Thoracic aorta (tissue), 2 donors: ENCODE results near the gene SSBP3. TPM values are rescaled to one million over a fixed set of nuclear protein-coding genes. Genes with fewer than 3 reads are reported as not detected.

Source experiments
- ATAC-seq: fragments of 150-250 bp; one replicate; pipeline ENCODE4 v1.8.0; 2017; ENCODE audit warnings: low read depth; ENCODE audit not compliant: insufficient number of reproducible peaks, low FRiP score
- DNase-seq: peaks from one replicate; pipeline ENCODE4 v3.0.0-alpha.2; 2020; ENCODE audit warnings: low spot score
- H3K27ac ChIP-seq, 2 donors: fragments of 200-600 bp; sonication (generic); 1 replicate in 1 of 2; 2 replicates in 1 of 2; pipeline ENCODE4 v1.5.1; 2016; ENCODE audit warnings: mild to moderate bottlenecking in 2 of 2, moderate library complexity in 2 of 2
- H3K27me3 ChIP-seq: fragments of 200-600 bp; sonication (generic); replicated peaks from 2 replicates; pipeline ENCODE4 v1.6.0; 2016; ENCODE audit warnings: mild to moderate bottlenecking; ENCODE audit not compliant: insufficient read depth
- H3K36me3 ChIP-seq: fragments of 200-600 bp; sonication (generic); one replicate; pipeline ENCODE4 v1.5.1; 2016
- H3K4me1 ChIP-seq, 2 donors: fragments of 200-600 bp; sonication (generic); 1 replicate in 1 of 2; 2 replicates in 1 of 2; pipeline versions ENCODE4 v1.5.1 to v1.6.0; 2016; ENCODE audit warnings: low read depth in 2 of 2, mild to moderate bottlenecking in 1 of 2; ENCODE audit not compliant: control insufficient read depth in 1 of 2
- H3K4me3 ChIP-seq: fragments of 200-600 bp; sonication (generic); 2 replicates; pipeline ENCODE4 v1.5.1; 2016; ENCODE audit warnings: mild to moderate bottlenecking
- H3K9me3 ChIP-seq: fragments of 200-600 bp; sonication (generic); 2 replicates; pipeline ENCODE4 v1.5.1; 2016
- CTCF ChIP-seq: fragments of 200-600 bp; sonication (generic); IDR thresholded peaks from one replicate; pipeline ENCODE4 v1.5.1; 2019; ENCODE audit warnings: antibody characterized with exemption
- total RNA-seq, 2 donors: library from RNA; depleted of rRNA; stranded (reverse); fragments of >200 nt; gene quantifications; one replicate each; pipeline versions ENCODE4 v1.1.0 to v1.2.3, GENCODE V29; 2016

SSBP3 gene
- total RNA-seq, 2 donors from 2014 or later, result 33.4 to 87.1 TPM

DNA sequence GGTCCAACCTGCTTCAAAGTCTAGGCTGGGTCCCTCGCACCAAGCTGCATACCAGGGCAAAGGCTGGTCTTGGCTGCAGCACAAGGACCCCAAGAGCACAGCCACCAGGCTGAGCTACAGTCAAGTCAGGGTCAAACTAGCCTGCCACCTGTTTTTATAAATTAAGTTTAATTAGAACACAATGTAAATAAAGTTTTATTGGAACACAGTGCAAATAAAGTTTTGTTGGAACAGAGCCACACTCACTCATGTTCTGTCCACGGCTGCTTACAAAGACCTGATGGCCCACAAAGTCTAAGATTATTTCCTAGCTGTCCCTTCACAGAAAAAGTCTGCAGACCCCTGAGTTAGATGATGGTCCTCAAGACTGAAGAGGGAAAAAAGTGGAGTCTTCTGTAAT, 140.0 kb downstream of the SSBP3 start:
- DNase-seq (no peak), ATAC-seq (no peak)
- Histone ChIP-seq H3K27me3 (no peaks in the 10 kb centered on the region), H3K4me3 (no peak overlapping the region), H3K27ac (no peak overlapping the region), H3K9me3 (no peaks in the 10 kb centered on the region), H3K36me3 (no peaks in the 10 kb centered on the region), H3K4me1 (peaks cover 0 to 19% of the 10 kb centered on the region in 2 donors)
- no peak for TF ChIP-seq CTCF

- no peaks in the 10 kb centered on the region for H3K27me3 ChIP-seq
- no peak overlapping the region for H3K4me3 ChIP-seq
- H3K27ac ChIP-seq, result no peak overlapping the region
- H3K9me3 ChIP-seq, result no peaks in the 10 kb centered on the region
- H3K36me3 ChIP-seq, result no peaks in the 10 kb centered on the region
- no peak for ATAC-seq
- peaks cover 0 to 14% of the 10 kb centered on the region in 2 donors for H3K4me1 ChIP-seq
- no peak for TF ChIP-seq CTCF
- DNase-seq, result no peak
These were observed 140.5 kb downstream of the SSBP3 start for GRCh38 chr1:54265659-54266058.

GRCh38 chr1:54265126-54265525, 141.1 kb downstream of the SSBP3 start:
- Histone ChIP-seq H3K27ac (no peak overlapping the region), H3K27me3 (no peaks in the 10 kb centered on the region), H3K36me3 (no peaks in the 10 kb centered on the region), H3K4me3 (no peak overlapping the region), H3K9me3 (no peaks in the 10 kb centered on the region), H3K4me1 (peaks cover 0 to 13% of the 10 kb centered on the region in 2 donors)
- no peak for DNase-seq
- no peak for ATAC-seq
- TF ChIP-seq CTCF, result no peak

DNA sequence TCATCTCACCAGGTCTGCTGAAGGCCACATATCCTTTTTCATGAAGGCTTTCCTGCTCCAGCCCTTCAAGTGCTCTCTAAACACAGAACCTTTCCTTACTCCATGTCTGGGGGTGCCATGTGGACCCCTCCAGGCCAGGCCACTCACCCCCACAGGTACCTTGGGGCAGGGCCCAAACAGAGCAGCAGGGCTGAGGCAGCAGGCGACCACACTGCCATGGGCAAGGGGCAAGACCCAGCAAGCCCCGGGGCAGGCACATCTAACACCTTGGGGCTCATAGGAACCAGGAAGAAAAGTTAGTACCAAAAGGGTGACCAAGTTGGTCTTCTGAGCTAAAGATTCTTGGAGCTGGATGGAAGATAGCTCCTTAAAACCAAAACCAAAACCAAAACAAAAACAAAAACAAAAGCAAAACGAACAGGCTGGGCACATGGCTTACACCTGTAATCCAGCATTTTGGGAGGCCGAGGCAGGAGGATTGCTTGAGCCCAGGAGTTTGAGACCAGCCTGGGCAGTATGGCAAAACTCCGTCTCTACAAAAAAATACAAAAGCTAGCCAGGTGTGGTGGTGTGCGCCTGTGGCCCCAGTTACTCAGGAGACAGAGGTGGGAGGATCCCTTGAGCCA, 142.5 kb downstream of the SSBP3 start:
- Histone ChIP-seq H3K4me1 (peaks cover 0 to 9% of the 10 kb centered on the region in 2 donors), H3K36me3 (no peaks in the 10 kb centered on the region), H3K4me3 (no peak overlapping the region), H3K27ac (no peak overlapping the region), H3K9me3 (no peaks in the 10 kb centered on the region), H3K27me3 (no peaks in the 10 kb centered on the region)
- ATAC-seq, result no peak
- DNase-seq, result no peak
- TF ChIP-seq CTCF, result no peak

- Histone ChIP-seq H3K4me1 (no peaks in the 10 kb centered on the region), H3K27me3 (no peaks in the 10 kb centered on the region)
These were observed 143.9 kb downstream of the SSBP3 start for GRCh38 chr1:54262244-54262643.

More at GRCh38 chr1:54262244-54262643, 143.9 kb downstream of the SSBP3 start:
- H3K9me3 ChIP-seq, result no peaks in the 10 kb centered on the region
- H3K4me3 ChIP-seq, result no peak overlapping the region
- no peak for ATAC-seq
- no peak for TF ChIP-seq CTCF
- peaks cover 1% of the 10 kb centered on the region for H3K36me3 ChIP-seq
- DNase-seq, result no peak
- no peak overlapping the region for H3K27ac ChIP-seq
